ENCODE data around the gene PIGL.

PIGL gene

DNA sequence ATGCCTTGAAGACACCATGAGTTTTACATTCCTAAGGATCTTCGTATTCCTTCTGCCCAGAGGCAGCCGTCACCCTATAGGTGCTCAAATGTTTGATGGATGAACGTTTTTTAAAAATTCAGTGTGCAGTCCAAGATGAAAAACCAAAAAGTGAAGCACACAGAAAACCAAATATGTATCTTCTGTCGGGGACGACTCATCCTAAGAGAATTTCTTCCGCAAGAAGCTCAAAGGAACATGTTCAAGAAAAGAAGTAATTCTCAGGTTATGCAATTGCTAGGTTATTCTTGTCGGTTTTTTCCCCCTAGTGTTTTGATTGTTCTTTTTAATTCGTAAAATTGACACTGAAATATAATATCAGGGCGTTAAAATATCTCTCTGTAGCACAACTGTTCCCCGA lies 134.8 kb downstream of the PIGL start:
- no peak for DNase-seq
- Histone ChIP-seq H3K27ac (peak overlapping the region in 1 of 2 donors; percentile 52), H3K9me3 (no peaks in the 10 kb centered on the region), H3K27me3 (no peaks in the 10 kb centered on the region), H3K4me1 (peaks cover 0 to 10% (median 8%) of the 10 kb centered on the region in 4 donors), H3K36me3 (peaks cover 0 to 27% (median 14%) of the 10 kb centered on the region in 3 donors), H3K4me3 (peak overlapping the region; percentile 68 to 69)
- intact Hi-C loops (cut with DNase I; ENCODE audit: low total_unique reads), result loop anchor here (5.0 kb wide), 1 partner anchor 65 kb away; no protein-coding TSS in a partner anchor
- TF ChIP-seq, protein P1, sequence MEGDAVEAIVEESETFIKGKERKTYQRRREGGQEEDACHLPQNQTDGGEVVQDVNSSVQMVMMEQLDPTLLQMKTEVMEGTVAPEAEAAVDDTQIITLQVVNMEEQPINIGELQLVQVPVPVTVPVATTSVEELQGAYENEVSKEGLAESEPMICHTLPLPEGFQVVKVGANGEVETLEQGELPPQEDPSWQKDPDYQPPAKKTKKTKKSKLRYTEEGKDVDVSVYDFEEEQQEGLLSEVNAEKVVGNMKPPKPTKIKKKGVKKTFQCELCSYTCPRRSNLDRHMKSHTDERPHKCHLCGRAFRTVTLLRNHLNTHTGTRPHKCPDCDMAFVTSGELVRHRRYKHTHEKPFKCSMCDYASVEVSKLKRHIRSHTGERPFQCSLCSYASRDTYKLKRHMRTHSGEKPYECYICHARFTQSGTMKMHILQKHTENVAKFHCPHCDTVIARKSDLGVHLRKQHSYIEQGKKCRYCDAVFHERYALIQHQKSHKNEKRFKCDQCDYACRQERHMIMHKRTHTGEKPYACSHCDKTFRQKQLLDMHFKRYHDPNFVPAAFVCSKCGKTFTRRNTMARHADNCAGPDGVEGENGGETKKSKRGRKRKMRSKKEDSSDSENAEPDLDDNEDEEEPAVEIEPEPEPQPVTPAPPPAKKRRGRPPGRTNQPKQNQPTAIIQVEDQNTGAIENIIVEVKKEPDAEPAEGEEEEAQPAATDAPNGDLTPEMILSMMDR (IDR thresholded peaks at IDR 0.05), result no peak

DNA sequence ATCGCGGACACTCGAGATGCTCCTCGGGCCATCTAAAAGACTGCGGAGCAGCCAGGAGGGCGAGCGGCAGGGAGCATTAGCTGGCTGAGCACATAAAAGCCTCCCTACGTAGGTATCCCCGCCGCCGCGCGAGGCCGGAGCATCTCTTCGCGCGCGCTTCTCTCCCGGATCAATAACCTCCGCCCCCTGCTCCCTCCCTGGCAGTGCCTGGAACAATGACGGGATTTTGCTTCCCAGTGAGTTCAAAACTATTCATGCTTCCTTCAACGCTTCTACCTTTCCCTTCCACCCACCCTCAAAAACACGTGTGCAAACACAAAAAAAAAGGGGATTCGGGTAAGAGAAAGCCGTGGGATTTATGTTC lies 135.3 kb downstream of the PIGL start:
- intact Hi-C loops (cut with DNase I; ENCODE audit: low total_unique reads), result loop anchor here (5.0 kb wide), 1 partner anchor 65 kb away; no protein-coding TSS in a partner anchor
- peak overlapping the region; percentile 68 to 69 for H3K4me3 ChIP-seq
- no peaks in the 10 kb centered on the region for H3K27me3 ChIP-seq
- peaks cover 0 to 23% (median 13%) of the 10 kb centered on the region in 3 donors for H3K36me3 ChIP-seq
- peaks cover 0 to 10% (median 8%) of the 10 kb centered on the region in 4 donors for H3K4me1 ChIP-seq
- TF ChIP-seq, protein P1 (IDR thresholded peaks at IDR 0.05), result no peak
- no peaks in the 10 kb centered on the region for H3K9me3 ChIP-seq
- H3K27ac ChIP-seq, result peak overlapping the region; percentile 44 to 52
- peak in 1 of 2 donors; percentile 40 for DNase-seq

DNA sequence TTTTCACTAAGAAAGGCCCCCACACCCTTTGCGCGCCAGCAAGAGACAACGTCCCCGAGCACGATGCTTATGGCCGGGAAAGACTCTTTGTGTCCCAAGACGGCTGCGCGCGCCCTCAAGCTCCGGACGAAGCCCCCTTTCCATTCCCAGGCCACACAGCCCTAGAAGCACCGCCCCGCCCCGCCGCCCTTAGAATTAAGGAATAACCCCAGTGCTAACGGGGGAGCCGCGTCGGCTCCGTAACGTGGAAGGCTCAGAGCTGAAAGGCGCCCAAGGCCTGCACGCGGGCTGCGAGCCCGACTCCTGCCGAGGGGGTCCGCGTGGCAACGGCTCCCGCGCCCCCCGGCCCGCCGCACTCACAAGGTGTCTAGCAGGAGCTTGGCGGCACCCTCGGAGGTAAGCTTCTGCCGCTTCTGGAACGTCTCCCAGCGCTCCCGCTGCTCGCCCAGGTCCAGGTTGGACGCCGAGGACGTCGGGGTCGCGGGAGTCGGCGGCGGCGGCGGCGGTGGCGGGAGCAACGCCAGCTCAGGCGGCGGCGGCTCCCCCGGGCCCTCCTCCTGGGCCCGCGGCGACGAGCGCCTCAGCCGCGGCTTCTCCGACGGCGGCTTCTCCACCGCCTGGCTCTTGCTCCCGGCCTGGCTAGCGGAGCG lies 135.8 kb downstream of the PIGL start:
- Histone ChIP-seq H3K9me3 (no peaks in the 10 kb centered on the region), H3K4me3 (peak overlapping the region; percentile 68 to 69), H3K27me3 (no peaks in the 10 kb centered on the region), H3K27ac (peak overlapping the region; percentile 44 to 52), H3K36me3 (peaks cover 0 to 19% (median 9%) of the 10 kb centered on the region in 3 donors), H3K4me1 (peaks cover 0 to 10% (median 8%) of the 10 kb centered on the region in 4 donors)
- TF ChIP-seq, protein P1 (IDR thresholded peaks at IDR 0.05), result no peak
- intact Hi-C loops (cut with DNase I; ENCODE audit: low total_unique reads), result loop anchor here (5.0 kb wide), 1 partner anchor 65 kb away; no protein-coding TSS in a partner anchor
- peak in 1 of 2 donors; percentile 63 for DNase-seq

DNA sequence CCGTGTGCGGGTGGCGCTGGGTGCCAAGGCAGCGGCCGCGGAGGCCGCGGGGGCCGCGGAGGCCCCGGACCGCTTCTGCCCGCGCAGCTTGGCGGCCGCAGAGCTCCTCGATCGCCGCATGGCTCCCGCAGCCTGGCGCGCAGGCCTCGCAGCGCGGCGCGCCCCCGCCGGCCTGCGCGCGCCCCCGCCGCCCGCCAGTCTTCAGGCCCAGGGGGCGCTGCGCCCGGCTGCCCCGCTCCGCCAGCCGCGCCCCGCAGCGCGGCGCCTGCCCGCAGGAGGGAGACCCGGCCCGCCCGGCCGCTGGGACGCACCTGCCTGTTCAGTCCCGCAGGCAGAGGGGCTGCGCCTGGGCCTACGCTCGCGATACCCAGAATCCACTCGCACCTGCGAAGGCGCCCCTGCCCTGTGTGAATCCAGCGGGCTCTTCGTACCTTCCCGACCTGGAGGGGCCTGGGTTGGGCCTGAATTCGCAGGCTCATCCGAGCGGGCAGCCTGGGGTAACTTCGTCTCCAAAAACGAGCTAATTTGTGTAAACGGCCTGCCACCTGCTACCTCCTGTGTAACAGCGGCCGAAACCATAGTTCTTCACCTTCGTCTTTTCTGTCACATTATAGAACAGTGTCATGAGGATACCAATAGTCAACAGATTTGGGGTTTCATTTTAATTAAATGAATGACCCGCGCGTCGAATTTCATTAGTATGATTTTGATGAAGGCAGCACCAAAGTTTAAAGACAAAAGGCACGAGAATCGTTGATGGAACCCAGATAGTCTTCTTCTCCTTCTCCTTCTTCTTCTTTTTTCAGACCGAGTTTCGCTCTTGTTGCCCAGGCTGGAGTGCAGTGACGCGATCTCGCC lies 136.5 kb downstream of the PIGL start, which contains the start of gene CENPV:
Gene CENPV (minus strand): TSS at position 153 of the 858 bp plus-strand sequence. CDS start 33 bp downstream, at position 120.
- Histone ChIP-seq H3K9me3 (no peaks in the 10 kb centered on the region), H3K4me1 (peaks cover 0 to 10% (median 8%) of the 10 kb centered on the region in 4 donors), H3K27ac (peak within 1 kb of the TSS; percentile 44 to 52), H3K4me3 (peak within 1 kb of the TSS; percentile 68 to 69), H3K27me3 (no peaks in the 10 kb centered on the region), H3K36me3 (peaks cover 0 to 11% (median 3%) of the 10 kb centered on the region in 3 donors)
- peak in 1 of 2 donors; percentile 64 for DNase-seq
- intact Hi-C loops (cut with DNase I; ENCODE audit: low total_unique reads), result loop anchor here (5.0 kb wide), 1 partner anchor 66 kb away; no protein-coding TSS in a partner anchor
- TF ChIP-seq, protein P1 (IDR thresholded peaks at IDR 0.05), result peak in 1 of 2 experiments; percentile 39

DNA sequence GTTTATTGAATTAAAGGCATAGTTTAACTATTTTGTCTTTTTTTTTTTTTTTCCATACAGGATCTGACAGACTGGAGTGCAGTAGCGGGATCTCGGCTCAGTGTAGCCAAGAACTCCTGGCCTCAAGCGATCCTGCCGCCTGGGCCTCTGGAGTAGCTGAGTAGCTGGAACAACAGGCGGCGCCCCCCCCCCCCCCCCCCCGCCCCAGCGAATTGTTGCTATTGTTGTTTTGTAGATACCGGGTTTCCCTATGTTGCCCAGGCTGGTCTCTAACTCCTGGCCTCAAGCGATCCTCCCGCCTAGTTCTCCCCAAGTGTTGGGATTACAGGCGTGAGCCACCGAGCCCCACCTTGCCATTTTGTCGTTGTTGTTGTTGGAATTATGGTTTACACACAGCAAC lies 137.6 kb downstream of the PIGL start:
- H3K4me1 ChIP-seq, result peaks cover 0 to 10% (median 8%) of the 10 kb centered on the region in 4 donors
- H3K27me3 ChIP-seq, result no peaks in the 10 kb centered on the region
- no peaks in the 10 kb centered on the region for H3K9me3 ChIP-seq
- peaks cover 0 to under 1% (median 0%) of the 10 kb centered on the region in 3 donors for H3K36me3 ChIP-seq
- H3K27ac ChIP-seq, result no peak overlapping the region
- intact Hi-C loops (cut with DNase I; ENCODE audit: low total_unique reads), result loop anchor here (5.0 kb wide), 1 partner anchor 67 kb away; no protein-coding TSS in a partner anchor
- H3K4me3 ChIP-seq, result no peak overlapping the region
- DNase-seq, result peak in 1 of 2 donors; percentile 38
- TF ChIP-seq, protein P1 (IDR thresholded peaks at IDR 0.05), result no peak
